IMR-90 (cell line): ENCODE results near the gene FZD4. TPM values are rescaled to one million over a fixed set of nuclear protein-coding genes. Genes with fewer than 3 reads are reported as not detected.

Experiments used
- ATAC-seq: fragments of 200-7000 bp; cut with Tn5 transposase; 2 replicates; pipeline ENCODE4 v1.9.1; 2020; ENCODE audit warnings: low read depth, mild to moderate bottlenecking, moderate library complexity
- BruUV-seq: library from RNA; stranded (reverse); fragments of 400-500 nt; replicated peaks from 2 replicates; lab custom pipeline; 2021; lab: Mats Ljungman, UMichigan
- CTCF ChIA-PET: fragments of 300-600 bp; formaldehyde crosslinking; extraction: SDS; loops from one replicate; lab custom pipeline; 2021; ENCODE audit warnings: antibody characterized with exemption; lab: Yijun Ruan, JAX
- POLR2A ChIA-PET: fragments of 300-600 bp; sonication (Branson Sonifier 250); formaldehyde crosslinking; loops from one replicate; lab custom pipeline; 2022; ENCODE audit warnings: antibody characterized with exemption; ENCODE audit not compliant: unreplicated experiment; lab: Charles Lee
- DNase-seq: peaks from one replicate; pipeline ENCODE4 v3.0.0; 2013
- H2AFZ ChIP-seq: replicated peaks from 2 replicates; pipeline ENCODE3; 2013; ENCODE audit warnings: low read length, mild to moderate bottlenecking; ENCODE audit not compliant: poor library complexity
- H2AK5ac ChIP-seq: 2 replicates; pipeline ENCODE4 v1.6.1; 2013; ENCODE audit warnings: low read depth, low read length, inconsistent platforms
- H2AK9ac ChIP-seq: replicated peaks from 2 replicates; pipeline ENCODE3; 2013; ENCODE audit warnings: mild to moderate bottlenecking, low read depth, low read length, moderate library complexity; ENCODE audit not compliant: poor library complexity
- H2BK120ac ChIP-seq: 2 replicates; pipeline ENCODE4 v1.6.1; 2013; ENCODE audit warnings: low read depth, low read length, inconsistent platforms
- H2BK15ac ChIP-seq: 3 replicates; pipeline ENCODE4 v1.6.1; 2013; ENCODE audit warnings: low read depth, low read length, inconsistent platforms
- H2BK20ac ChIP-seq: 2 replicates; pipeline ENCODE4 v1.6.1; 2013; ENCODE audit warnings: low read depth, mild to moderate bottlenecking, inconsistent platforms, low read length, moderate library complexity
- H2BK5ac ChIP-seq: 2 replicates; pipeline ENCODE4 v1.6.1; 2013; ENCODE audit warnings: mild to moderate bottlenecking, low read depth, low read length, inconsistent platforms; ENCODE audit not compliant: poor library complexity, severe bottlenecking
- H3K14ac ChIP-seq: replicated peaks from 2 replicates; pipeline ENCODE4 v1.6.1; 2013; ENCODE audit warnings: low read depth, low read length, inconsistent platforms
- H3K18ac ChIP-seq: 2 replicates; pipeline ENCODE4 v1.6.1; 2013; ENCODE audit warnings: low read depth, low read length, control low read depth
- H3K23ac ChIP-seq: 2 replicates; pipeline ENCODE4 v1.6.1; 2013; ENCODE audit warnings: low read depth, low read length, inconsistent platforms
- H3K27ac ChIP-seq: 2 replicates; pipeline ENCODE4 v1.5.1; 2013; ENCODE audit warnings: mild to moderate bottlenecking, control low read depth, low read length; ENCODE audit not compliant: insufficient read depth
- H3K27me3 ChIP-seq: 2 replicates; pipeline ENCODE4 v1.6.1; 2013; ENCODE audit warnings: low read length; ENCODE audit not compliant: control insufficient read depth, insufficient read depth
- H3K36me3 ChIP-seq: 2 replicates; pipeline ENCODE4 v1.6.1; 2013; ENCODE audit warnings: low read length, mixed read lengths; ENCODE audit not compliant: control insufficient read depth, insufficient read depth
- H3K4ac ChIP-seq: 2 replicates; pipeline ENCODE4 v1.6.1; 2013; ENCODE audit warnings: low read depth, low read length, inconsistent platforms
- H3K4me1 ChIP-seq: 2 replicates; pipeline ENCODE4 v1.6.1; 2013; ENCODE audit warnings: low read length, mixed read lengths; ENCODE audit not compliant: control insufficient read depth, insufficient read depth
- H3K4me2 ChIP-seq: 2 replicates; pipeline ENCODE4 v1.6.1; 2013; ENCODE audit warnings: low read depth, mild to moderate bottlenecking, control low read depth, low read length, moderate library complexity
- H3K4me3 ChIP-seq: 2 replicates; pipeline ENCODE4 v1.5.1; 2013; ENCODE audit warnings: low read depth, mild to moderate bottlenecking, control low read depth, low read length, moderate library complexity; ENCODE audit not compliant: insufficient read depth
- H3K56ac ChIP-seq: 2 replicates; pipeline ENCODE4 v1.6.1; 2013; ENCODE audit warnings: low read length, inconsistent platforms; ENCODE audit not compliant: insufficient read depth; ENCODE audit errors: extremely low read depth
- H3K79me1 ChIP-seq, 2 experiments: 2 replicates each; pipeline ENCODE4 v1.6.1; 2013; ENCODE audit warnings: low read length in 2 of 2, inconsistent platforms in 1 of 2, low read depth in 1 of 2
- H3K9ac ChIP-seq: 2 replicates; pipeline ENCODE4 v1.6.1; 2013; ENCODE audit warnings: low read depth, low read length, control low read depth
- H3K9me1 ChIP-seq: 2 replicates; pipeline ENCODE4 v1.6.1; 2013; ENCODE audit warnings: low read length, inconsistent platforms; ENCODE audit not compliant: insufficient read depth
- H3K9me3 ChIP-seq: 2 replicates; pipeline ENCODE4 v1.6.1; 2013; ENCODE audit warnings: low read length; ENCODE audit not compliant: control insufficient read depth, insufficient read depth
- H4K20me1 ChIP-seq: 2 replicates; pipeline ENCODE4 v1.6.1; 2013; ENCODE audit warnings: low read length, inconsistent platforms; ENCODE audit not compliant: insufficient read depth
- H4K5ac ChIP-seq: 2 replicates; pipeline ENCODE4 v1.6.1; 2013; ENCODE audit warnings: mild to moderate bottlenecking, low read depth, low read length, control low read depth
- H4K8ac ChIP-seq, 2 experiments: 2 replicates each; pipeline ENCODE4 v1.6.1; 2013; ENCODE audit warnings: low read depth in 2 of 2, low read length in 2 of 2, control low read depth in 1 of 2, inconsistent platforms in 1 of 2
- H4K91ac ChIP-seq: 2 replicates; pipeline ENCODE4 v1.6.1; 2013; ENCODE audit warnings: low read depth, low read length, inconsistent platforms; ENCODE audit not compliant: insufficient read depth
- CHD1 ChIP-seq: IDR thresholded peaks from 2 replicates; pipeline ENCODE4 v1.6.1; 2012; ENCODE audit warnings: low read depth, low read length, improper control_type of control experiment
- ELK1 ChIP-seq: fragments of 150-350 bp; IDR thresholded peaks from 2 replicates; pipeline ENCODE4 v1.6.1; 2016; ENCODE audit warnings: low read depth, mild to moderate bottlenecking, low read length, moderate library complexity, borderline replicate concordance
- MAFK ChIP-seq: IDR thresholded peaks from 2 replicates; pipeline ENCODE4 v1.6.1; 2012; ENCODE audit warnings: low read depth, low read length, improper control_type of control experiment
- MXI1 ChIP-seq: IDR thresholded peaks from 2 replicates; pipeline ENCODE4 v1.6.1; 2012; ENCODE audit warnings: low read depth, mild to moderate bottlenecking, low read length, moderate library complexity, borderline replicate concordance
- POLR2A ChIP-seq: IDR thresholded peaks from 2 replicates; pipeline ENCODE4 v1.6.1; 2012; ENCODE audit warnings: mild to moderate bottlenecking, low read depth, low read length
- RAD21 ChIP-seq: IDR thresholded peaks from 2 replicates; pipeline ENCODE4 v1.6.1; 2012; ENCODE audit warnings: low read length, improper control_type of control experiment
- RCOR1 ChIP-seq: IDR thresholded peaks from 2 replicates; pipeline ENCODE4 v1.6.1; 2012; ENCODE audit warnings: mild to moderate bottlenecking, low read length, improper control_type of control experiment; ENCODE audit not compliant: insufficient replicate concordance
- USF2 ChIP-seq: fragments of 150-350 bp; IDR thresholded peaks from 2 replicates; pipeline ENCODE4 v1.6.1; 2017; ENCODE audit warnings: mild to moderate bottlenecking, antibody characterized with exemption, low read length, low read depth
- WGBS, 2 experiments: methylation state at CpG; one replicate each; pipeline versions ENCODE4 v1.1.5 to v1.1.7; 2013; ENCODE audit warnings: missing lambda C conversion rate in 2 of 2; ENCODE audit not compliant: insufficient read length in 1 of 2; ENCODE audit errors: extremely low coverage in 2 of 2; 5-methylcytosine and 5-hydroxymethylcytosine counted together
- dilution Hi-C: fragments of 300-500 bp; cut with HindIII; formaldehyde crosslinking; loops from one replicate; pipeline ENCODE4 v1.14.3; 2018; ENCODE audit warnings: low sequenced_read_pairs; ENCODE audit not compliant: unreplicated experiment
- in situ Hi-C: fragments of 300-500 bp; cut with MboI; formaldehyde crosslinking; loops from 3 replicates; pipeline ENCODE4 v1.14.3; 2019; ENCODE audit warnings: low sequenced_read_pairs, inconsistent platforms, mixed read lengths
- intact Hi-C: fragments of 100-400 bp; cut with micrococcal nuclease; formaldehyde crosslinking; loops from 2 replicates; pipeline ENCODE4 v1.10.0; 2022
- polyA plus RNA-seq, 3 experiments: library from polyadenylated mRNA; depleted of rRNA; stranded (reverse); fragments of >200 nt; gene quantifications; 2 replicates each; pipeline ENCODE4 v1.2.3, GENCODE V29; 2012; ENCODE audit warnings: low replicate concordance in 1 of 3
- total RNA-seq: library from RNA; depleted of rRNA; stranded (reverse); fragments of >200 nt; gene quantifications from 2 replicates; pipeline ENCODE4 v1.2.3, GENCODE V29; 2012

FZD4 gene
- total and polyA plus RNA-seq, 2 of the 4 experiments (the other 2 are of a cell fraction), result 3.7 to 7.7 TPM

GRCh38 chr11:86933891-86934581, 21.2 kb downstream of the FZD4 start:
- DNase-seq (no peak), ATAC-seq (no peak)
- Histone ChIP-seq H3K56ac (no peak overlapping the region), H2BK5ac (no peak overlapping the region), H3K36me3 (no peaks in the 10 kb centered on the region), H3K27me3 (no peaks in the 10 kb centered on the region), H3K23ac (peak overlapping the region; percentile 31; the same call in 1 of the 2 replicates), H2BK120ac (peak overlapping the region; percentile 26; the same call in 1 of the 2 replicates), H3K18ac (peak overlapping the region; percentile 73; the same call in 1 of the 2 replicates), H3K9ac (no peak overlapping the region), H3K4me3 (no peak overlapping the region), H3K14ac (peak overlapping the region; percentile 25; the same call in 1 of the 2 replicates), H4K8ac (no peak overlapping the region), H2BK20ac (peak overlapping the region; percentile 88; the same call in 1 of the 2 replicates), H2BK15ac (no peak overlapping the region; the same call in 2 of the 3 replicates), H2AFZ (no peak overlapping the region), H2AK9ac (no peak overlapping the region), H3K4me1 (peaks cover 28% of the 10 kb centered on the region), H4K5ac (no peak overlapping the region; the same call in 1 of the 2 replicates), H3K9me1 (peaks cover 11% of the 10 kb centered on the region), H2AK5ac (no peak overlapping the region), H3K4me2 (no peak overlapping the region; the same call in 1 of the 2 replicates), H3K9me3 (no peaks in the 10 kb centered on the region), H3K27ac (no peak overlapping the region; the same call in 1 of the 2 replicates), H4K91ac (peak overlapping the region; percentile 48; the same call in 1 of the 2 replicates), H4K20me1 (no peaks in the 10 kb centered on the region), H3K79me1 (no peaks in the 10 kb centered on the region; a peak in 1 of 4 replicates), H3K4ac (peak overlapping the region; percentile 84; the same call in 1 of the 2 replicates)
- intact Hi-C loops (no loop called here), dilution Hi-C loops (no loop called here), in situ Hi-C loops (loop anchor here (25.0 kb wide), 1 partner anchor 478 kb away; no protein-coding TSS in a partner anchor)
- ChIA-PET POLR2A (no interaction called here), CTCF (interaction anchor here (0.7 to 1.2 kb wide), 2 partner anchors 47 to 354 kb away, joined by 3 to 5 read pairs; no protein-coding TSS in a partner anchor)
- TF ChIP-seq MAFK, result no peak
- TF ChIP-seq RCOR1, result no peak
- no peak for TF ChIP-seq MXI1
- TF ChIP-seq RAD21, result no peak
- TF ChIP-seq CHD1, result no peak
- TF ChIP-seq ELK1, result no peak
- TF ChIP-seq USF2, result no peak
- TF ChIP-seq POLR2A, result no peak
- BruUV-seq, result no TSS peak
- WGBS, 2 experiments, result no CpG with 5 or more reads among the region's 7 CpGs
